Lung microvascular endothelial cell (primary cell): ENCODE measurements around the gene RAD21L1. TPM values are rescaled to one million over a fixed set of nuclear protein-coding genes. Genes with fewer than 3 reads are reported as not detected.

Experiments
- DNase-seq, 2 donors: peaks; one replicate each; pipeline versions ENCODE4 v3.0.0 to v3.0.0-alpha.2; 2010; ENCODE audit warnings: low read depth in 2 of 2
- total RNA-seq: library from RNA; depleted of rRNA; stranded (reverse); fragments of >200 nt; gene quantifications from 2 replicates; pipeline ENCODE4 v1.2.1, GENCODE V29; 2014

RAD21L1 gene
- total RNA-seq, 1 donor from 2014 or later = not detected

DNA sequence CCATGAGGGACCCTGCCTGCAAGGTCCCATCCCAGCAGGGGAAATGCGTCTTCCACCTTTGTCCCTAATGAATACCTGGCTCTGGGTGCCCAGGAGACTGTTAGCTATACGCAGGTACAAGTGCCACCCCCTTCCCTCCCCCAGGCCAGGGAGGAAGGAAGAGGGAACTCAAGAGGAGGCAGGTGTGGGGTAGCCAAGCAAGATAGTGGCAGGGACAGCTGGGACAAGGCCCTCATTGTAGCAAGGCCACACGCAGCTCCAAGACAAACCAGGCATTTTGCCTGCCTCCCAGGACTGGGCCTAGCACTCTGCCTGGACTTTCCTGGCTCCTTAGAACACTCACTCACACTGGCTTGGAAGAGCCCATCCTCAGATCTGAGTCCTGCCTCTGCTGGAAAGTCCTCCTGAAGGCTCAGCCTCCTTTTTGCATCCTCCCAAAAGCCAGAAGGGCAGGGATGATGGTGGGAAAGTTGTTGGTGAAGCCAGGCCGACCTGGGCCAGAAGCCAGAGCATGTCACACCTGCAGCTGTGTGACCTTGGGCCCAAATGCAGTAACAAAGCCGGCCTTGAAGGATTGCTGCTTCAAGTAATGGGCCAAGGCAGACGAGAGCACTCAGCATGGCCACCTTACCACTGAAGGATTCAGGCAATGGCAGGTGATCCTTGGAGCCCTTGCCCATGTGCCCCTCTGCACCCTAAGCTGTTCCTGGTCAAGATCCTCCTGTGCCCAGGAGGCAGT lies 68.0 kb downstream of the RAD21L1 start:
- DNase-seq = no peak

DNA sequence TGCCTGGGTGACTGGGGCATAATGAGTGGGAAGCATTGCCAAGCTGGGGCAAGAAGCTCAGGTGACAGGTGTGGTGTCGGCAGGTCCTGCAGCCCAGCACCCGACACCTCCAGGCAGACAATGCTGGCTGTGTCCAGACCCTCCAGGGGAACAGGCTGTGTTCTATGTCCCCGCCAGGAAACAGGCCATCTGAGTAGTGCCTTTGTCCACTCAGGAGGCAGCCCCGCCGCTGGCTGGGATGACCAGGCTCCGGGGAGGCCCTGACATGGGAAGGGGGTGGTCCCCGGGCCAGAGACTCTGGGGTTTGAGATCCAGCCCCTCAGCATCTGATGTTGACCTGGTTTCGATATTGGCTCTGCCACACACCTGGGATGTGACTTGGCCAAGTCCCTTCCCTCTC lies 68.7 kb downstream of the RAD21L1 start:
- no peak for DNase-seq

DNA sequence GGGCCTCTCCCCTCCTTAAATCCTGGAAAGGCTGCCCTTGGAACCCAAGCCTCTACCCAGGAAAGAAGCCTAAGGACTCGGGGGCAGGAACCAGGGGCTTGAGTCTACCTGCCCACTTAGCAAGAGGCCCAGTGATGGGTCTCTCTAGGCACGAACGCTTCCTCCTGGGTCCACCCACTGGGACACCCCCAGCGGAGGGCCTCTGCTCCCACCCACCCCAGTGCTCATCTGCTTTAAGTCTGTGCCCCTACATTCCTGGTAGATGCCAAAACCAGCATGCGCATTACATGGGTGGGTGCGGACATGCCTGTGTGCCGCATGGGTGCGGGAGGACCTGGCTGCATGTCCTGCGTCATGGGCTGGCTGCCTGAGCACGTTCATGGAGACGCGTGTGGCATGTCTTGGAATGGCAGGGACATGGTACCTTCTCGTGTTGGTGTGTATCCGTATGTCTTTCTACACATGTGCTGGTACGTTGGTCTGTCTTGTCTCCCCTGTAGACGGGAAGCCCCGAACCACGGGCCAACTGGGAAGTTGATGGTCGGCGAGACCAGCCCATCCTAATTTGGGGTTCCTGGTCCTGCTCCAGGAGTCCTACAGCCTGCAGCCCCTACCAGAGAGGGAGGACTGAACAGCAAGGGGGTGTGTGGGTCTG lies 69.6 kb downstream of the RAD21L1 start:
- DNase-seq = no peak

DNA sequence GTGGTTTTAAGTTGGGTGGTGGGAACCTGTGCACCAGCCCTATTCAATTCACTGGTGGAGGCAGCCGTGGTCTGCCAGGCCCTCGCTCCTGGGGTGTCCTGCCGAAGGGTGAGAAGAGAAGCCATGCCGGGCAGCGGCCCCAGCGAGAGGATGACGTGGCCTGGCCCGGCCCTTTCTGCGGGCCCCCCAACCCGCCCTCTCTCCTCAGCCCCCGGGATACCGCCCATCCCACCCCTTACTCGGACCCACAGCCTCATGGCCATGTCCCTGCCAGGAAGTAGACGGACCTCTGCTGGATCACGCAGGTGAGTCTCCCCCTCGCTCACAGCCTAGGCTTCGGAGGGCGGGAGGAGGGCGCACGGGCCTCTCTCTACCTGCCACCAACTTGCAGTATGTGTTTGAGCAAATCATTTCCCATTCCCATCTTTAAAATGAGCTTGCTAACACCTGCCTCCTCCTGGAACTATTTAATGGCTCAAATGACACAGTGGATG lies 70.3 kb downstream of the RAD21L1 start:
- DNase-seq = no peak

DNA sequence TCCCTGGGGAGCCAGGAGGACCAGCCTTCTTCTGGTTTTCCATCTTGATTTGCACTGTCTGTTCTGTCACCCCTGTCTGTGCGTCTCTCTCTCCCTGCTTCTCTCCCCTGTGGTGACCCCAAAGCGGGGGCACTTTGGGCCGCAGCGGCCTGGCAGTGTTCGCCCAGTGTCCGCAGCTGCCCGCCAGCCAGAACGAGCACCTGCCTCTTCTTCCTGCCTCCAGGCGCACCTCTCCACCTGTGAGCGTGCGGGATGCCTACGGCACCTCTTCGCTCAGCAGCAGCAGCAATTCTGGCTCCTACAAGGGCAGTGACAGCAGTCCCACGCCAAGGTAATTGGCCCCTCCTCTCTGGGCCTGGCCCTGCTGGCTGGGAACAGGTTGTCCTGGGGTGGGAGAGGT lies 71.1 kb downstream of the RAD21L1 start:
- no peak for DNase-seq

DNA sequence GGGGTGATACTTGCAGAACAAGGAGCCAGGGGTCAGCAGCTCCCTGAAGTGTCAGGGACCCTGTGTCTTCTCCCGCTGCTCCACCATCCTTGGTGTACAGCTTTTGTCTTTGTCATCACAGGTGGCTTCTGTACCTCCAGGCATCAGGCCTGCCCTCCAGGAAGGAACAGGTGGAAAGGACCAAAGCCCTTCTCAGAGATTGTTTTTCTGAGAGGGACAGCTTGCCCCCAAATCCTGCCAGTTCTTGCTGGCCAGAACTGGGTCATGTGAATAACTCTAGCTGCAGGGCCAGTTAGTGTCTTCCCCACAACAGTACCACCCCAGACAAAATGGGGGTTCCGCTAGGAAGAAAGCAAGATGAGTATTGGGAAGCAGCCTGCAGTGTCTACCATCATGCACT lies 71.6 kb downstream of the RAD21L1 start:
- no peak for DNase-seq

DNA sequence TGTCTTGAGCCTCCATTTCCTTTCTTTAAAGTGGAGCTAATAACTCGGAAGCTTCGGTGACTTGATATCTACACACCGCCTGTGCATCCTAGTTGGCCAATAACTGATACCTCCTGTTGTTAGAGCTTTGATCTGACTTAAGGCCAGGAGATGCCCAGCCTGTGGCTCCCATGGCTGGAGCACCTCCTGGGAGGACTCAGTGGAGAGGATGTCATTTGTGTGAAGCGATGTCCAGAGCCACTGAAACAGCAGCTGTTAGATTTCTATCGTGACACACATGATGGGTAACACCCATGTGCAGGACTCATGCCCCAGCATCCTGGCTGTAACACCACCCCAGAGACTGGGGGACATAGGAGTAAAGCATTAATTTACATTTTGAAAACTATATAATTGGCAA lies 72.3 kb downstream of the RAD21L1 start:
- no peak for DNase-seq

DNA sequence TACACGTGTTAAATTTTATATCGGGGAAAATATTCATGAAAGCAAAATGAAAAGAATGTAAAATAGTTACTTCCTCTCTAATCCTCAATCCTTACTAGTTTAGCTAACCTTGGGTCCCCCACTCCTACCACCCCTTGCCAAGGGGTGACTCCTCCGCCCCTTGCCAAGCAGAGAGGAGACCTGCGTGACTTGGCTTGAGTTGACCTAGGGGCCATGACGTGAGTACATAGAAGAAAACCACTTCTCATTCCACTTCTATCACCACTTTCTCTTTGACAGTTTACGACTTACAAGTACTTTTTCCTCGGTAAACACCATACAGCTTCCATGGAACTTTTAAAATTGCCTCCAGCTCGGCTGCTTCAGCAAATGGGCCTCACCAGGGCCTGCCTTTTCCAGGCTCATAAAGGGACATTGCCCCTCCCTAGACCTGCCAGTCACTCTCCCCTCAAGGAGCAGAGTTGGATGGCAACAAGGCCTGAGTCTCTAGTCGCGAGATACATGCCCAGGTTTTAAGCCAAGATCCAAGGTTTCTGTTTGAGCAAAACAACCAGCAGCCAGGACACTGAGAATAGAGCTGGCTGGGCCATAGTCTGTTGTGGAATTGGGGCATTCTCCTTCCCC lies 73.2 kb downstream of the RAD21L1 start:
- no peak for DNase-seq

DNA sequence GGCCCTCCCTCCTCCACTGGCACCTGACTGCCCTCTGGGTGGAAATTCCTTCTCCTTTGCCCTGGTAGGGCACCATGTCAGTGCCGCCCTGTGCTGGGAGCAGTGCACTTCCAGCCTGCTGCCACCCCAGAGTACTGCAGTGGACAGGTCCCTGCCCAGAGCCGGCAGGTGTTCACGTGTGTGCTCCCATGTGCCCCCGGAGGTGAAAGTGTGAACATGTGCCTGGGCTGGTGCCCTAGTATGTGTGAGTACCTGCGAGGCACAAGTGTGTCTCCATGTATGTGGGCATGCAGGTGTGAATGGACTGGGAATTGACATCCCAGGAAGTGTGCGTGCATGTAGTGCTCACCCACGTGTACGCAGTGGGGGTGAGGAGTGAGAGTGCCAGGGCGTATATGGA lies 73.7 kb downstream of the RAD21L1 start:
- no peak for DNase-seq

DNA sequence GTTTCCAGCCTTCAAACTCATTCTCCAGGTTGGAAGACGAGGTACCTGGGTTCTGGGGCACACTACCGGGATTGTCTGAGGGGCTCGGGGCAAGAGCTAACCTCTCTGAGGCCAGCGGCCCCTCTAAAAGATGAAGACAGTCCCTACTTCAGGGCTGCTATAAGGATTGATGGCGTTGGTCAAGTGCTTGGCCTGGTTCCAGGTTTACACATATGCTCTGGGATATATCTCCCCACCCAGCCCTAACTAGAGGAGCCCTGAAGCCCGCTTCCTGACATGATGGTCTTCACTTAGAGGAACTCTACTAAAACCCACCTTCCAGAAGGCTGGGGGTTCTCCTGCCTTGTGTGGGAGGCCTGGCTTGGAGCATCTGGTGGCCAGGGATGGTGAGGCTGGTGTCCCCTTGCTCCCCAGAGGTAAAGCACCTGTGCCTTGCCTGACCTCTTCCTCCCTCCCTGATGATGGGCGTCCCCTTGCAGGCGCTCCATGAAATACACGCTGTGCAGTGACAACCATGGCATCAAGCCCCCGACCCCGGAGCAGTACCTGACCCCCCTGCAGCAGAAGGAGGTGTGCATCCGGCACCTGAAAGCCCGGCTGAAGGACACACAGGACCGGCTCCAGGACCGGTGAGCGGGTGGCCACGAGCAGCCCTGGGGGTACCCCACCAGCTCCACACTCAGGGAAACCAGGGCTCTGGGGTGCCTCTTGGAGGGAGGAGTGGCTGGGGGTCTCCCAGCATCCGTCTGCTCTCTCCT lies 74.4 kb downstream of the RAD21L1 start:
- no peak for DNase-seq

DNA sequence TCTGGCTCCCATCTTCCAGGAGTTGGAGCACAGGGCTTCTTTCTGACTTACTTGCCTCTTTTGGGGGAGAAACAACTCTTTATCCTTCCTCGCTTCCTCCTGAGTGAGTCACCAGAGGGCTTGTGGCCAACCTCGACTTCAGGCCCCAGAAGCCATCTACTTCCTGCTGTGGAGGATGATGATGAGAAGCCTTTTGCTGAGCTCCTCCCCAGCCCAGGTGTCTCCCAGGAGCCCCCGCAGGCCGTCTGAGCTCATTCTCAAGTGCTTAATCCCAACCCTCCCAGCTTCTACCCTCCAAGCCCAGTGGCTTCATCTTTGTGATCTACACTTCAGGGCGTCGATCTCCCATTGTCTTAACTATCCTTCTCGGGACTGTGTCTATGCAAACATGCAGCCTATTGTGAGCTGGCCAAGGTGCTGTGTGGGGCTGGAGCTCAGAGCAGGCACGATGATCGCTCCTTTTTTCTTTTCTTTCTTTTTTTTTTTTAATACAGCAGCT lies 75.2 kb downstream of the RAD21L1 start:
- DNase-seq = peak in 1 of 2 donors; percentile 81

DNA sequence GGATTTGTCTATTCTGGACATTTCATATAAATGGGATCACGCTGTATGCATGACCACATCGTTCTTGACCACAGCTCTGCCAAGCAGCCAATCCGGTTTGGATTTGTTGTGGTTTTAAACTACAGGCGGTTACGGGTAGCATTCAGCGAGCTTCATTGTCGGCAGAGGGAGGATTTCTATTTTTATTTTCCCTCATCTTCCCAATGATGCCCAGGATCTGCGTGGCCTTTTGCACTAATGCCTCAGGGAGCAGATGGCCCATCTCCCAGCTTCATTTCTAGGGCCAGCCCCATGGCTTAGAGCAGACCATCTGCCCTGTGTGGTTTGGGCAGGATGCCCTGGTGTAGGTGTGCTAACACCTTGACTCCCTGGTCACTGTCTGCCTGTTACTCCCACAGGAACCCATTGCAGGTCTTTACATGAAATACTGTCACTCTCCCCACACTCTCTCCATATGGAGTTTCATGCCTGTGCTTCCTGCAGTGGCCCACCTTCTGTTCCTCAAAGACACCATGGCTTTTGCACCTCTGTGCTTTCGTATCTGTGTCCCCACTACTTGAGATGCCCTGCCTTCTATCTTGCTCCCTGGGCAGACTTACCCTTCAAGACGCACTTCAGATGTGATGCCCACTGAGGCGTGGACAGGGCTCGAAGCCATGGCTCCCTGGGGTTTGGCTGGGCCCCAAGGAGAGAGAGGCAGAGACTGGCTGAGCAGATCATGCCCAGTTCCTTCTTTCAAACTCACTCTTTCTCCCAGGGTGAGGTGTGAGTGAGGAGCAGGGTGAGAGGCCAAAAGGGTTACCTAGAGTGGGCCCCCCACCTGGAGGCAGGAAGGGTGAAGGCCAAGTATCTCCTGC lies 77.1 kb downstream of the RAD21L1 start:
- DNase-seq = no peak

DNA sequence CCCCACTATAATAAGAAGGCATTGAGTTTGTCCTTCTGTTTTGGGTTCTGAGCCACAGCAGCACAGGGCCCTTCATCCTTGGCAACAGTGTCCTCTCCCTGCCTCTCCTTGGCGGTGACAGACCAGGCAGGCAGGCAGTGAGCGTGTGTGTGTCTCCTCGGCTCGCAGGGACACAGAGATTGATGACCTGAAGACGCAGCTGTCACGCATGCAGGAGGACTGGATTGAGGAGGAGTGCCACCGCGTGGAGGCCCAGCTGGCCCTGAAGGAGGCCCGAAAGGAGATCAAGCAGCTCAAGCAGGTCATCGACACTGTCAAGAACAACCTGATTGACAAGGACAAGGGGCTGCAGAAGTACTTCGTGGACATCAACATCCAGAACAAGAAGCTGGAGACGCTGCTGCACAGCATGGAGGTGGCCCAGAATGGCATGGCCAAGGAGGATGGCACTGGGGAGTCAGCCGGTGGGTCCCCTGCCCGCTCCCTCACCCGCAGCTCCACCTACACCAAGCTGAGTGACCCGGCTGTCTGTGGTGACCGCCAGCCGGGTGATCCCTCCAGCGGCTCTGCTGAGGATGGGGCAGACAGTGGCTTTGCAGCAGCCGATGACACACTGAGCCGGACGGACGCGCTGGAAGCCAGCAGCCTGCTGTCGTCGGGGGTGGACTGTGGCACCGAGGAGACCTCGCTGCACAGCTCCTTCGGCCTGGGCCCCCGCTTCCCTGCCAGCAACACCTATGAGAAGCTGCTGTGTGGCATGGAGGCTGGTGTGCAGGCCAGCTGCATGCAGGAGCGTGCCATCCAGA lies 79.1 kb downstream of the RAD21L1 start:
- no peak for DNase-seq

Other genes starting within 250 kb of the RAD21L1 start
- not detected in 2 replicates for gene RSPO4, start 223.7 kb upstream of the RAD21L1 start, total RNA-seq
- 21.1 and 29.4 TPM in 2 replicates for gene PSMF1, start 107.4 kb upstream of the RAD21L1 start, total RNA-seq
- under 0.01 and 0.44 TPM in 2 replicates for gene TMEM74B, start 41.1 kb upstream of the RAD21L1 start, total RNA-seq
- not detected in 2 replicates for gene C20orf202, start 22.6 kb upstream of the RAD21L1 start, total RNA-seq
- 1.8 and 2.6 TPM in 2 replicates for gene SNPH, start 40.2 kb downstream of the RAD21L1 start, total RNA-seq
- gene SDCBP2, start 103.1 kb downstream of the RAD21L1 start, total RNA-seq = 2.0 and 4.4 TPM in 2 replicates
- 263 and 278 TPM in 2 replicates for gene FKBP1A, start 167.0 kb downstream of the RAD21L1 start, total RNA-seq
- gene NSFL1C, start 240.8 kb downstream of the RAD21L1 start, total RNA-seq = 18.1 and 20.6 TPM in 2 replicates